BLaER1 (cell line): ENCODE results near the gene NME4.
A peak's percentile ranks its signal among the peaks of the same experiment; 100 is the strongest.

ENCODE experiments used
- H3K27ac ChIP-seq: shearing (Covaris generic); formaldehyde crosslinking; 2 replicates; pipeline ENCODE4 v1.8.1; 2022
- H3K27me3 ChIP-seq: shearing (Covaris generic); formaldehyde crosslinking; 2 replicates; pipeline ENCODE4 v1.8.1; 2022
- H3K36me3 ChIP-seq: shearing (Covaris generic); formaldehyde crosslinking; 2 replicates; pipeline ENCODE4 v1.8.1; 2022
- H3K4me1 ChIP-seq: shearing (Covaris generic); formaldehyde crosslinking; 2 replicates; pipeline ENCODE4 v1.8.1; 2022
- H3K4me2 ChIP-seq: shearing (Covaris generic); formaldehyde crosslinking; 2 replicates; pipeline ENCODE4 v1.8.1; 2022
- H3K4me3 ChIP-seq: shearing (Covaris generic); formaldehyde crosslinking; 2 replicates; pipeline ENCODE4 v1.8.1; 2022
- H3K9ac ChIP-seq: shearing (Covaris generic); formaldehyde crosslinking; 2 replicates; pipeline ENCODE4 v1.8.1; 2022
- H3K9me3 ChIP-seq: shearing (Covaris generic); formaldehyde crosslinking; 2 replicates; pipeline ENCODE4 v1.8.1; 2022
- H4K20me1 ChIP-seq: shearing (Covaris generic); formaldehyde crosslinking; 2 replicates; pipeline ENCODE4 v1.8.1; 2022
- Cebpa-rat ChIP-seq: shearing (Covaris generic); IDR thresholded peaks from 2 replicates; pipeline ENCODE4 v1.8.1; 2022

Gene NME4

DNA sequence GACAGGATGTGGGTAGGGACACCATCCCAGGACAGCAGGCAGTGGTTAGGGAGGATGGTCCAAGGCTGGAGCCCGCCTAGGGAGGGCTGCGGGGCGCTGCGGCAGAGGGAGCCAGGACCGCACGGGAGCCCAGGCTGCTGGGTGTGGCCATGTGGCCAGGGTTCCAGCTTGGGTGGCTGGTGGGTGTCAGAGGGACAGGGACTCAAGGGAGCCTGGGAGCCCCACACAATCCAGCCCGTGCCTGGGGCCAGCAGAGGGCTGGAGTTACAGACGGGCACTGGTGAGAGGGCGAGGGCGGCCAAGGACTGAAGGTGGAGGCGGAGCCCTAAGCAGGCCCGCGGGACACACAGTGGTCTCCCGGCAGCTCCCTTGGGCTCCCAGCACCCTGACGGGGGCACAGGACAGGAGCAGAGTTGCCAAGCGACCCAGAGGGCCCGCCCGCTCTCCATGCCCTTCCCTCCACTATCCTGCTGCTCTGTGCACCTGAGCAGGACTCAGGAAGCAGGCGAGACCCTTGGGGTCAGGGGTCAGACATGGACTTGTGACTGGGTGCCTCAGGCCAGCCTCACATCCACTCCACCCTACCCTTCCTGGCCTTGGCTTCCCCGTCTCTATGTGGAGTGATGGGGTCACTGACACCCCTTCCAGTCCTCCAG is 33.8 kb upstream of the NME4 start:
- peak overlapping the region; percentile 67 for H3K4me2 ChIP-seq
- no peak overlapping the region for H3K27ac ChIP-seq
- H4K20me1 ChIP-seq: peaks cover 9% of the 10 kb centered on the region
- no peak overlapping the region for H3K4me3 ChIP-seq
- no peak for TF ChIP-seq Cebpa-rat
- peaks cover 21% of the 10 kb centered on the region for H3K36me3 ChIP-seq
- no peaks in the 10 kb centered on the region for H3K27me3 ChIP-seq
- H3K9ac ChIP-seq: no peak overlapping the region
- H3K9me3 ChIP-seq: no peaks in the 10 kb centered on the region
- H3K4me1 ChIP-seq: peaks cover 62% of the 10 kb centered on the region

DNA sequence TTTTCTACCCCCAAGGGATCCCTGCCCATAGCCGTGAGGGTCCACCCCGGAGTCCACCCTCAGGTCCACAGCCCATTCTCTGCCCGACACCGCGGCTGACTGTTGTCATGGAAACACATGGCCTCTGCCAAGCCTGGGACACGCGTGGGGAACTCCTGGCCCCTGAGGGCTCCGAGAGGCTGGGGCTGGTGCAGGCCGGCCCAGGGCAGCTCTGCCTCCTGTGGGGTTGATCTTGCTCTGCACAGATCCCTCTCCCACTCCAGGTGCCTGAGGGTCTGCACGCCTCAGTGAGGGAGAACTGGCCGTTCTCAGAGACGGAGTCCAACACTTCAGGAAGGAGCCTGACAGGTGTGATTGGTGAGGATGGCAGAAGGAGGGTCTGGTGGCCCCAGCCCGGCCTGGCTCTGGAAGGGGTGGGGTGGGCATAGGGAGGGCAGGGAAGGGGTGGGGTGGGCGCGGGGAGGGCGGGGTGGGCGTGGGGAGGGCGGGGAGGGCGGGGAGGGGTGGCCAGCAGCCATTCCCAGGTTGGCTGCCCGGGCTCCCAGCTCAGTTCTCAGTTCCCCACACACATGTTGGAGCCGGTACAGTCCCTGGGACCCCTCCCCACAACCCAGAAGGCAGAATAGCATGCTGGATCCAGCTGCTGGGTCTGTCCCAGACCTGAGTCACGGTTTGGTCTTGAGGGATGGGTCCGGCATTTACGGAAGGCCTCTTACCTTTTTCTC is 33.1 kb upstream of the NME4 start:
- Histone ChIP-seq H3K36me3 (peaks cover 28% of the 10 kb centered on the region), H3K27me3 (no peaks in the 10 kb centered on the region), H3K27ac (no peak overlapping the region), H3K4me2 (peak overlapping the region; percentile 86), H3K9ac (no peak overlapping the region), H4K20me1 (peaks cover 16% of the 10 kb centered on the region), H3K9me3 (no peaks in the 10 kb centered on the region), H3K4me3 (no peak overlapping the region), H3K4me1 (peaks cover 67% of the 10 kb centered on the region)
- TF ChIP-seq Cebpa-rat: no peak

DNA sequence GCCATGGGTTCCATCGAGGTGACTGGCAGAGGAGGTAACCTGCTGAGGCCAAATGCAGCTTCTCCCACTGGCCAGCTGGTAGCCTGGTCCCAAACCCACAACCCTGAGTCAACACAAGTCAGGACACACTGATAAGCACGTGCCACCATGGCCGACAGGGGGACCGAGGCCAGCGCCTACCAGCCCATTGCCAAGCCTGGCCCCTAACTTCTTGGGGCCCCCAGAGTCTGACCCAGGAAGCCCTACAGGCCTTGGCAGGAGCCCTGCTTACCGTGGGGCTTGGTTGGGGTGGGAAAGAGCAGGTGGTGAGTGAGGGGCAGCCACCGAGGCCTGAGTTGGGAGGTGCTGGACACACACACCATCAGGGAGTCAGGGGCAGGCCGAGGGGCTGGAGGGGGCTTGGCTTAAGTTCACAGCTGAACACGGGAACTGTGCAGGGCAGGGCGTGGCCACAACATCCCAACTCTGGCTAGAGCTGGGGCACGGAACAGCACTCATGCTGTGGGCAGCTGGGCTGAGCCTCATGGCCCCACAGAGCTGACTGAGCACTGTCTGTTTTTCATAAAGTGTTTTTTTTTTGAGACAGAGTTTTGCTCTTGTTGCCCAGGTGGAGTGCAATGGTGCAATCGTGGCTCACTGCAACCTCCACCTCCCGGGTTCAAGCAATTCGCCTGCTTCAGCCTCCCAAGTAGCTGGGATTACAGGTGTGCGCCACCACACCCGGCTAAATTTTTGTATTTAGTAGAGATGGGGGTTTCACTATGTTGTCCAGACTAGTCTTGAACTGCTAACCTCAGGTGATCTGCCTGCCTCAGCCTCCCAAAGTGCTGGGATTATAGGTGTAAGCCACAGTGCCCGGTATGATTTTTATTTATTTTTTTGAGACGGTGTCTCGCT is 32.2 kb upstream of the NME4 start:
- no peaks in the 10 kb centered on the region for H3K27me3 ChIP-seq
- H3K9ac ChIP-seq: no peak overlapping the region
- H3K4me2 ChIP-seq: peak overlapping the region; percentile 86; the same call in 1 of the 2 replicates
- H3K4me1 ChIP-seq: peaks cover 76% of the 10 kb centered on the region
- no peak for TF ChIP-seq Cebpa-rat
- H3K4me3 ChIP-seq: no peak overlapping the region
- peaks cover 34% of the 10 kb centered on the region for H3K36me3 ChIP-seq
- peaks cover 25% of the 10 kb centered on the region for H4K20me1 ChIP-seq
- no peak overlapping the region for H3K27ac ChIP-seq
- no peaks in the 10 kb centered on the region for H3K9me3 ChIP-seq

DNA sequence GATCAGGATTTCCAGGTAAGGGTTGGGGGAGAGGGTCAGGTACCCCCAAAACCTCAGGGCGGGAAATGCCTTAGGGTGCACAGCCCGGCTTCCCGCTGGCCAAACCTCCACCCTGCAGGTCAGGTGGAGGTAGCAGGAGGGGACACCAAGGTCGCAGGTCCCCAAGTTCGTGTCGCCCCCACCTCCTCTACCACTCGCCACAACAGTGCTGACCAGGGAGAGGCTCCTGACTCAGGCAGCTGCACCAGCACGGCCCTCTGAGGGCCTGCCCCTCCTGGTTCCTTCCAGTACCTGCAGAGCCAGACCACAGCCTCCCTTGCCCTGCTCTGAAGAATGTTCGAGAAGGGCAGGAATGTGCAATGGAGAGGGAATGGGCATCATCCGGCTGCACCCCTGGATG is 30.5 kb upstream of the NME4 start:
- Histone ChIP-seq H3K9me3 (no peaks in the 10 kb centered on the region), H3K4me3 (no peak overlapping the region), H3K4me1 (peaks cover 86% of the 10 kb centered on the region), H3K36me3 (peaks cover 34% of the 10 kb centered on the region), H3K27ac (peak overlapping the region; percentile 63), H3K27me3 (no peaks in the 10 kb centered on the region), H4K20me1 (peaks cover 26% of the 10 kb centered on the region), H3K9ac (peak overlapping the region; percentile 26; the same call in 1 of the 2 replicates), H3K4me2 (peak overlapping the region; percentile 86)
- TF ChIP-seq Cebpa-rat: no peak

DNA sequence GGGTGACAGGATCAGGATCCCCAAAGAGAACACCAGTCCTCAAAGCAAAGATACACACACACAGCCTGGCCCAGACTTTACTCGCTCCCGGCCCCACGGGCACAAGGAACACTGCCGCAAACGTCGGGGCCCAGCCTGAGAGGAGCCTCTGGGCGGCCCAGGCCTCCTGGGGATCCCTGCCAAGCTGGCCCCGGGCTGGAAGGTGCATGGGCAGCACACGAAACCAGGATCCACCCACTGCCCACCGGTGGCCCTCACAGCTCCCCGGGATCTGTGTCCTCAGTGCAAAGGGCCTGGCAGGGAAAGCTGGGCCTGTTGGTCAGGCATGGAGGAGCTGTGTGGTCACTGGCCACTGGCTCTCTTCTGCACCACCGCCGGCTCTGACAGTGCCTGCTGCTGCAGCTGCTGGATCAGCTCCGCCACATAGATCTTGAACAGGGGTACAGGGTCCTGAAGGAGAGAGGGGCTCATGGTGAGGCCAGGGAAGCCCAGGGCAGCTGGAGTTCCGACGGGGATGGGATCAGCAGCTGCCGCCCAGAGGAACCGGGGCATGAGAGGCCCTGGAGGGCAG is 29.6 kb upstream of the NME4 start:
- Histone ChIP-seq H3K4me1 (peaks cover 86% of the 10 kb centered on the region), H4K20me1 (peaks cover 34% of the 10 kb centered on the region), H3K36me3 (peaks cover 38% of the 10 kb centered on the region), H3K4me3 (no peak overlapping the region), H3K27me3 (no peaks in the 10 kb centered on the region), H3K9me3 (no peaks in the 10 kb centered on the region), H3K9ac (0 out of 2 replicates have a peak overlapping the region, but pooled peaks have one; percentile 32), H3K4me2 (peak overlapping the region; percentile 86), H3K27ac (peak overlapping the region; percentile 18; the same call in 1 of the 2 replicates)
- TF ChIP-seq Cebpa-rat: no peak

DNA sequence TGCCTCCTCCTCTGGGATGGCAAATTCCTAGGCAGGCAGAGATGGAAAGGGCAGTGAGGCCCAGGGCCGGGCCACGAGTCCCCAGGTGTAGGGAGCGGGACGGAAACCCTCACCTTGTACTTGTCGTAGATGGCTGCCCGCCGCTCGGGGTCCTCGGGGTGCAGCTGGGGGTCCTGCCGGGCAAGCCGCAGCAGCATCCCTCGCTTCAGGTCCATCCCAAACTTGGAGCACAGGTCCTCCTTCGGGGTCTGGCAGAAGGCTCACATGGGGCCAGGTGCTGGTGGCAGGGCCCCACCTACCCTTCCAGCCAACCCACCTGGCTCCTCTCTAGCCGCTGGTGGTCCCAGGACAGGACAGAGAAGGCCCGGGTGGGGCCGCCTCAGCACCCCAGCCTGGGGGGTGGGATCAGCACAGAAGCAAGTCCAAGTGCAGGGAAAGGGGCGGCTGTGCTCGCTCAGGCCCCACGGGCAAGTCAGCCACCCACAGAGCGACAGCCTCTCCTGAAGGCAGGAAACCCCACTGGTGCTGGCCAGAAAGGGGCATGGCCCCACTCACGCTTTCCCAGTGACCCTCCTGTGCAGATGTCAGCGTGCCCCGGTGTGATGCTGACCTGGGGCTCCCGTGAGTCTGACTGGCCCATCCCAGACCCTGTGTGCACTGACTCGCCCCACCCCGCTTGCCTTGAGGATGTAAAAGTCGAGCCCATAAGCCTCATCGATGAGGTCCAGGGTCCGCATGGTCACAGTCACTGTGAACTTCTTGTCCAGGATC is 28.4 kb upstream of the NME4 start:
- Histone ChIP-seq H3K4me2 (peak overlapping the region; percentile 95), H4K20me1 (peaks cover 40% of the 10 kb centered on the region), H3K36me3 (peaks cover 50% of the 10 kb centered on the region), H3K27ac (no peak overlapping the region), H3K4me1 (peaks cover 84% of the 10 kb centered on the region), H3K9me3 (no peaks in the 10 kb centered on the region), H3K27me3 (no peaks in the 10 kb centered on the region), H3K4me3 (no peak overlapping the region), H3K9ac (no peak overlapping the region)
- no peak for TF ChIP-seq Cebpa-rat

DNA sequence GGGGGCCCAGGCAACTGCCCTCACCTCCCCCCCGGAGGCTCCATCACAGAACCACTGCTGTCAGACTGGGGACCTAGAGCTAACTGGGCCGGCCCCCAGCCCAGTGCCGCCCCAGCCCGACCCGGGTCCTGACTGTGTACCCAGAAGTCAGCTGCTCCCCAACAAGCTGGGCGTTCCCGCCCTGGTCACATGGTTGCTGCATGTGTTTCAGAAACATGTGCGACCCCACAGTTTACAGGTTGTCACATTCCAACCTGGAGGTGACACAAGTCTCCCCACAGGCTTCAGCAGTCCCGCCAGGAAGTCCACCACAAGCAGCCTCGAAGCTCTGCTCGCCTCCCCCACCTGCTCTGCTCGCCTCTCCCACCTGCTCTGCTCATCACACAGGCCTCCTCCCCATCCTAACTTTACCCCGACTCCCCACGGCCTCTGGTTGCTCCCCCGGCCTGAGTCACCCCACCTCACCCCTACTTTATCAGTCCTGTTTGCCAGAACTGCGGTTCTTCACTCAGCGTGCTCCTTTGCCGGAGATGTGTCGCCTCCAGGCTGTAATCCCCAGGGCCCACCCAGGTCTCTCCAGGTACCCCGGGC is 27.6 kb upstream of the NME4 start:
- peak overlapping the region; percentile 62 for H3K4me3 ChIP-seq
- H3K9ac ChIP-seq: peak overlapping the region; percentile 75
- H3K9me3 ChIP-seq: no peaks in the 10 kb centered on the region
- peak overlapping the region; percentile 95 for H3K4me2 ChIP-seq
- H3K27me3 ChIP-seq: no peaks in the 10 kb centered on the region
- peaks cover 58% of the 10 kb centered on the region for H3K36me3 ChIP-seq
- H4K20me1 ChIP-seq: peaks cover 40% of the 10 kb centered on the region
- no peak for TF ChIP-seq Cebpa-rat
- peaks cover 79% of the 10 kb centered on the region for H3K4me1 ChIP-seq
- no peak overlapping the region for H3K27ac ChIP-seq

DNA sequence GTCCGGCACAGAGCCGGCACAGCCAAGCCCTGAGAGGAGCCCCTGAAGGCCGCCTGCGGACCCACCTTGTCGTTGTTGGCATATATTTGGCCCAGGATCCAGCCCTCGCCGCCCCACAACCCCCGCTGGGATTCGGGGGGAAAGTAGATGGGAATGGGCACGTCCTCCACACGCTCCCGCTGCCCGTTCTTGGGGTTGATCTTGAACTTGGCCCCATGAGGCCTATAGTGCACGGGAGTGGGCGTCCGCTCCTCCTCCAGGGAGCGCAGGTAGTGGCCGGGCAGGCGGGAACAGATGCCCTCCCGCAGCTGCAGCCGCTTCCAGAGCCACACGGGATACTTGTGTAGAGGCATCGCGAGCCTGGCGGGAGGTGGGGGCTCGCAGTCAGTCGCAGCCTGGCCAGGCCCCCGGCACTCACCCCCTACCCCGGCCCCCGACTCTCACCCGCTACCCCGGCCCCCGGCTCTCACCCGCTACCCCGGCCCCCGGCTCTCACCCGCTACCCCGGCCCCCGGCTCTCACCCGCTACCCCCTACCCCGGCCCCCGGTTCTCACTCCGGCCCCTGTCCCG is 27.0 kb upstream of the NME4 start:
- 0 out of 2 replicates have a peak overlapping the region, but pooled peaks have one; percentile 13 for H3K27ac ChIP-seq
- H3K4me1 ChIP-seq: peaks cover 73% of the 10 kb centered on the region
- peaks cover 40% of the 10 kb centered on the region for H4K20me1 ChIP-seq
- H3K27me3 ChIP-seq: no peaks in the 10 kb centered on the region
- peak overlapping the region; percentile 75 for H3K9ac ChIP-seq
- H3K36me3 ChIP-seq: peaks cover 64% of the 10 kb centered on the region
- no peak for TF ChIP-seq Cebpa-rat
- H3K9me3 ChIP-seq: no peaks in the 10 kb centered on the region
- H3K4me2 ChIP-seq: peak overlapping the region; percentile 95
- H3K4me3 ChIP-seq: peak overlapping the region; percentile 62
